Loucy (cell line): ENCODE results near the gene AGPAT1.

Source experiments
- EZH2phosphoT487 ChIP-seq: fragments of 200-600 bp; IDR thresholded peaks from 2 replicates; pipeline ENCODE4 v1.6.1; 2018; ENCODE audit warnings: antibody characterized with exemption, mild to moderate bottlenecking, moderate library complexity, borderline replicate concordance
- TF ChIP-seq, protein P1 (sequence below): fragments of 200-600 bp; sonication (generic); conservative IDR thresholded peaks from 2 replicates; pipeline ENCODE4 v1.5.1; 2014; ENCODE audit warnings: mild to moderate bottlenecking, antibody characterized with exemption, low read length

DNA sequence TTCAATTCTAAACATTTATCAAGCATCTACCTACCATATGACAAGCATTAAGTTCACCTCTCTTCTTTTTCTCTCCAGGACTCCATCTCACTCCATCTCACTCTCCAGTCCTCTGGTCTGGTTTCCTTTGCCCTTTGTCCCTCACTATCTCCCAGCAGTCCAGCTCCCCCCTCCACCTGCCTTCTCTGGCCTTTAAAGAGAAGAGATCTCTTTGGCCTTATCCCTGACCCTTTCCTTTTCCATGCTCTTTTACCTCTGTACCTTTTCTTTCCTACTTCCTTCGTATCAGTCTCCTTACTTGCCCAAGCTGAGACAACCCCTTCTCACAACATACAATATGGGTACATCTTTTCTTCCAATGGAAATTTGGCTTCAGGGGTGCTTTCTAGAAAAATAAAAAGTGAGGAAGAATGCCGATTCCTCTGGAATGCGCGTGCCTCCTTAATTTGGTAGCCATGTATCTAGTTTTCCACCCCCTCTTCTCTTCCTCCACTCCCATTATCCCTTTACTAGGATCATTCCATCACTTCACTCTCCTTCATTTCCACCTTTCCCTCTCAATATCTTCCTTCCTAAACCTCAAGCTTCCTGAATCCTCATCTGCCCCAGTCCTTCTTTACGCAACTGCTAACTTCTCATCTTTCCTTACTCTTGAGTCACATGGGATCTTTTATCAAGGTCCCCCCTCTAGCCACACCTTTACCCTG, 745 bp upstream of the AGPAT1 start:
- TF ChIP-seq, protein P1, sequence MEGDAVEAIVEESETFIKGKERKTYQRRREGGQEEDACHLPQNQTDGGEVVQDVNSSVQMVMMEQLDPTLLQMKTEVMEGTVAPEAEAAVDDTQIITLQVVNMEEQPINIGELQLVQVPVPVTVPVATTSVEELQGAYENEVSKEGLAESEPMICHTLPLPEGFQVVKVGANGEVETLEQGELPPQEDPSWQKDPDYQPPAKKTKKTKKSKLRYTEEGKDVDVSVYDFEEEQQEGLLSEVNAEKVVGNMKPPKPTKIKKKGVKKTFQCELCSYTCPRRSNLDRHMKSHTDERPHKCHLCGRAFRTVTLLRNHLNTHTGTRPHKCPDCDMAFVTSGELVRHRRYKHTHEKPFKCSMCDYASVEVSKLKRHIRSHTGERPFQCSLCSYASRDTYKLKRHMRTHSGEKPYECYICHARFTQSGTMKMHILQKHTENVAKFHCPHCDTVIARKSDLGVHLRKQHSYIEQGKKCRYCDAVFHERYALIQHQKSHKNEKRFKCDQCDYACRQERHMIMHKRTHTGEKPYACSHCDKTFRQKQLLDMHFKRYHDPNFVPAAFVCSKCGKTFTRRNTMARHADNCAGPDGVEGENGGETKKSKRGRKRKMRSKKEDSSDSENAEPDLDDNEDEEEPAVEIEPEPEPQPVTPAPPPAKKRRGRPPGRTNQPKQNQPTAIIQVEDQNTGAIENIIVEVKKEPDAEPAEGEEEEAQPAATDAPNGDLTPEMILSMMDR: no peak
- TF ChIP-seq EZH2phosphoT487: no peak
